ENCODE data around the gene OPA3. TPM values are rescaled to one million over a fixed set of nuclear protein-coding genes. Genes with fewer than 3 reads are reported as not detected.

The OPA3 gene
- total and polyA plus RNA-seq, 2 experiments from 2014 or later: 5.3 to 11.8 TPM

- Histone ChIP-seq H3K9me3 (ENCODE audit: low read depth) (no peaks in the 10 kb centered on the region), H3K27ac (no peak overlapping the region), H3K9ac (no peak overlapping the region), H3F3A (ENCODE audit: insufficient read depth) (peaks cover 23% of the 10 kb centered on the region), H3K9me2 (ENCODE audit: insufficient read depth) (no peaks in the 10 kb centered on the region), H3K4me2 (ENCODE audit: unreplicated experiment) (no peak overlapping the region), H3K4me3 (no peak overlapping the region), H2AFZ (no peak overlapping the region), H3K79me2 (ENCODE audit: insufficient read depth) (peaks cover 11% of the 10 kb centered on the region; the same call in 1 of the 2 replicates), H3K4me1 (ENCODE audit: insufficient read depth) (peaks cover 13% of the 10 kb centered on the region; the same call in 1 of the 2 replicates), H4K20me1 (ENCODE audit: insufficient read depth) (no peaks in the 10 kb centered on the region; the same call in 1 of the 2 replicates), H3K27me3 (replicated peaks; ENCODE audit: insufficient read depth) (no peaks in the 10 kb centered on the region), H3K36me3 (ENCODE audit: low read depth) (peaks cover 43% of the 10 kb centered on the region)
- DNase-seq: no peak
- in situ Hi-C loops (cut with MboI): no loop called here
- no peak for TF ChIP-seq EZH2 (IDR thresholded peaks at IDR 0.05; ENCODE audit: insufficient read depth, poor library complexity, severe bottlenecking)
- TF ChIP-seq EZH2phosphoT487 (IDR thresholded peaks at IDR 0.05; ENCODE audit: insufficient read depth, low read depth): no peak
- 82 to 85% methylated on average over 15 of the region's 15 CpGs for WGBS, 2 experiments (ENCODE audit: low coverage in 1 of 2, low lambda C conversion rate in 2 of 2, missing lambda C conversion rate in 2 of 2)
Measured at GRCh38 chr19:45527731-45528130, 56.9 kb downstream of the OPA3 start.

- H3K27ac ChIP-seq: no peak overlapping the region
- peaks cover 22% of the 10 kb centered on the region for H3F3A ChIP-seq (ENCODE audit: insufficient read depth)
- H3K9me2 ChIP-seq (ENCODE audit: insufficient read depth): no peaks in the 10 kb centered on the region
- peaks cover 12% of the 10 kb centered on the region for H3K79me2 ChIP-seq (ENCODE audit: insufficient read depth)
- no peak for DNase-seq
- no peak for TF ChIP-seq EZH2phosphoT487 (IDR thresholded peaks at IDR 0.05; ENCODE audit: insufficient read depth, low read depth)
- no peak for TF ChIP-seq EZH2 (IDR thresholded peaks at IDR 0.05; ENCODE audit: insufficient read depth, poor library complexity, severe bottlenecking)
- no peak overlapping the region for H3K4me3 ChIP-seq
- H3K36me3 ChIP-seq (ENCODE audit: low read depth): peaks cover 43% of the 10 kb centered on the region
- H2AFZ ChIP-seq: no peak overlapping the region
- no peak overlapping the region for H3K9ac ChIP-seq
- H3K27me3 ChIP-seq (replicated peaks; ENCODE audit: insufficient read depth): no peaks in the 10 kb centered on the region
- in situ Hi-C loops (cut with MboI): no loop called here
- no peak overlapping the region for H3K4me2 ChIP-seq (ENCODE audit: unreplicated experiment)
- peaks cover 14% of the 10 kb centered on the region; the same call in 1 of the 2 replicates for H3K4me1 ChIP-seq (ENCODE audit: insufficient read depth)
- 86 to 99% methylated on average over 1 to 4 of the region's 4 CpGs for whole genome bisulfite sequencing, 2 experiments (ENCODE audit: low coverage in 1 of 2, low lambda C conversion rate in 2 of 2, missing lambda C conversion rate in 2 of 2)
- H3K9me3 ChIP-seq (ENCODE audit: low read depth): no peaks in the 10 kb centered on the region
- H4K20me1 ChIP-seq (ENCODE audit: insufficient read depth): no peaks in the 10 kb centered on the region; the same call in 1 of the 2 replicates
Measured at GRCh38 chr19:45526971-45527370, 57.6 kb downstream of the OPA3 start.

- Histone ChIP-seq H3K9me3 (ENCODE audit: low read depth) (no peaks in the 10 kb centered on the region), H3K36me3 (ENCODE audit: low read depth) (peaks cover 46% of the 10 kb centered on the region), H3K27me3 (replicated peaks; ENCODE audit: insufficient read depth) (no peaks in the 10 kb centered on the region), H3K4me3 (no peak overlapping the region), H3K9ac (no peak overlapping the region), H3K27ac (no peak overlapping the region), H2AFZ (no peak overlapping the region), H3K9me2 (ENCODE audit: insufficient read depth) (no peaks in the 10 kb centered on the region), H3K4me2 (ENCODE audit: unreplicated experiment) (no peak overlapping the region), H3K4me1 (ENCODE audit: insufficient read depth) (peaks cover 14% of the 10 kb centered on the region; the same call in 1 of the 2 replicates), H3F3A (ENCODE audit: insufficient read depth) (peaks cover 18% of the 10 kb centered on the region), H3K79me2 (ENCODE audit: insufficient read depth) (peaks cover 20% of the 10 kb centered on the region), H4K20me1 (ENCODE audit: insufficient read depth) (no peaks in the 10 kb centered on the region; the same call in 1 of the 2 replicates)
- DNase-seq: peak; percentile 67
- WGBS, 2 experiments (ENCODE audit: low coverage in 1 of 2, low lambda C conversion rate in 2 of 2, missing lambda C conversion rate in 2 of 2): 82 to 83% methylated on average over 9 of the region's 9 CpGs
- TF ChIP-seq EZH2phosphoT487 (IDR thresholded peaks at IDR 0.05; ENCODE audit: insufficient read depth, low read depth) (no peak), EZH2 (IDR thresholded peaks at IDR 0.05; ENCODE audit: insufficient read depth, poor library complexity, severe bottlenecking) (no peak)
- in situ Hi-C loops (cut with MboI): no loop called here
Measured at GRCh38 chr19:45526143-45526542, 58.5 kb downstream of the OPA3 start.

GRCh38 chr19:45524575-45525129 is 60.0 kb downstream of the OPA3 start:
- Histone ChIP-seq H3K4me3 (no peak overlapping the region), H3K9me3 (ENCODE audit: low read depth) (no peaks in the 10 kb centered on the region), H3K4me2 (ENCODE audit: unreplicated experiment) (no peak overlapping the region), H4K20me1 (ENCODE audit: insufficient read depth) (no peaks in the 10 kb centered on the region; the same call in 1 of the 2 replicates), H3F3A (ENCODE audit: insufficient read depth) (peaks cover 17% of the 10 kb centered on the region), H3K27ac (no peak overlapping the region), H3K4me1 (ENCODE audit: insufficient read depth) (peaks cover 14% of the 10 kb centered on the region; the same call in 1 of the 2 replicates), H3K36me3 (ENCODE audit: low read depth) (peaks cover 57% of the 10 kb centered on the region), H3K9me2 (ENCODE audit: insufficient read depth) (no peaks in the 10 kb centered on the region), H2AFZ (no peak overlapping the region), H3K27me3 (replicated peaks; ENCODE audit: insufficient read depth) (no peaks in the 10 kb centered on the region), H3K79me2 (ENCODE audit: insufficient read depth) (peaks cover 34% of the 10 kb centered on the region), H3K9ac (no peak overlapping the region)
- TF ChIP-seq EZH2 (IDR thresholded peaks at IDR 0.05; ENCODE audit: insufficient read depth, poor library complexity, severe bottlenecking) (no peak), EZH2phosphoT487 (IDR thresholded peaks at IDR 0.05; ENCODE audit: insufficient read depth, low read depth) (no peak)
- no peak for DNase-seq
- in situ Hi-C loops (cut with MboI): no loop called here
- 92 to 93% methylated on average over 15 of the region's 15 CpGs for WGBS, 2 experiments (ENCODE audit: low coverage in 1 of 2, low lambda C conversion rate in 2 of 2, missing lambda C conversion rate in 2 of 2)
